ENCODE measurements around the gene PDE4C. TPM values are rescaled to one million over a fixed set of nuclear protein-coding genes. Genes with fewer than 3 reads are reported as not detected.
A peak's percentile ranks its signal among the peaks of the same experiment; 100 is the strongest.

The PDE4C gene
- total RNA-seq, 1 donor from 2014 or later: 1.2 TPM

DNA sequence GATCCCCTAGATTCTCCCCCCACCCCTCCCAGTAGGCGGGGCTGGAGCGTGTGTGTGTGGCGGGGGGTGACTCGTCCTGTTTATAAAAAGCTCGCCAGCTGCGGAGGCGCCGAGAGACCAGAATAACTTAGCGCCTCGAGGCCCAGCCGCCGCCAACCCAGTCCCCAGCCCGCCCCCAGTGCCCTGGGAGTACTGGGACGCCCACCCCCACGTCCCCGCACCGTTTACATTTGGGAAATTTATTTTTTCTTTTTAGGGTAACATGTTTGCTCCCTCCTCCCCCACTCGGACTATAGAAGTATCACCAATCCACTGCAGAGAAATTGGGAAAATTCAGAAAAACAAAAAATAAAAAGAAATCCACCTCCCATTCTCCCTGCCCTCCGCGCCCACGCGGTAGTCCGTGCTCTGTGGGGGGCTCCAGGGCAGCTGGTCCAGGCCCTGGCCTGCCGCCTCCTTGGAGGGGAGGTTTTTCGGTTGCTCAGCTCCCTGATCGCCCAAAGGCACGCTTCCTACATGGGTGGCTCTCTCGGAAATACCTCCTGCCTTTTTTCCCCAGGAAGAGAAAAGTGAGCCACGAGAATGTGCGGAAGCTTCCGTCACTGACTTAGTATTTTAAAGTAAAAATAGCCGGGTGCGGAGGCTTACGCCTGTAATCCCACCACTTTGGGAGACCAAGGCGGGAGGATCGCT lies 20.9 kb downstream of the PDE4C start:
- peak; percentile 91 for DNase-seq
- ATAC-seq: peak; percentile 63
- intact Hi-C loops (cut with micrococcal nuclease): loop anchor here (10.0 kb wide), 1 partner anchor 119 kb away; the partner anchor contains the start of gene LSM4

DNA sequence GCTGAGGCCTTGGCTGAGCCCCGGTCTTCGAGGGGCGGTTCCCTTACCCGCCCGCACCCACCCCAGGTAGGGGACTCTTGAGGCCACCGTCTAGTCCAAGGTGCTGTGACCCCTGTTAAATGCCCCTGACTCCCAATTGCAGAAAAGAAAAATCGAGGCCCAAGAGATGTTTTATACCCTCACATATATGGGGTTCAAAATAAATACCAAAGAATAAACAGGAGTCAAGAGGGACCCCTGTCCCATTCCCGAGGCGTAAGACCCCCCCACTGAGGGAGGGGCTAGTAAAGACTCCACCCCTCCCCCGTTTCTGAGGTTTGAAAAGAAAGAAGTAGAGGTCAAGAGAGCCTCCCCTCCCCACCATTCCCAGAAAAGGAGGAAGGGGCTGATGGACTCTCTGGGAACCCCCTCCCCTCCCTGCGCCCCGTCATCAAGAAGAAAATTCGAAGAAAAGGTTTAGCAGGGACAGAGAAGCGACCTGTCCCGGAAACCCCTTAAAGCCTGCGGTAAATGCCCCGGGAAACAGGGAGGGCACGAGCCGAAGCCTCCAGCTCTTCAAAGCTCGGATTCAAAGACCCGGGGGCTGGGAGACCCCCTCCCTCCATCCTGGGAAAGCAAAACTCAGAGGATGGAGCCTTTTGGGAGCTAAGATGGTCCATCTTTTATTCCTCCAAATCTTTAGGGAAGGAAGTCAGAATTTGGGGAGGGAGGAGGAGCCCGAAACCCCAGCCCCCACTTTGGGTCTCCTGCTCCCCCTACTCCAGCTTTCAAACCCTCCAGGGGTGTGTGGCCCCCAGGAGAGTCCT lies 21.6 kb downstream of the PDE4C start:
- ATAC-seq (peak; percentile 44), DNase-seq (no peak)
- intact Hi-C loops (cut with micrococcal nuclease): loop anchor here (10.0 kb wide), 1 partner anchor 120 kb away; the partner anchor contains the start of gene LSM4

DNA sequence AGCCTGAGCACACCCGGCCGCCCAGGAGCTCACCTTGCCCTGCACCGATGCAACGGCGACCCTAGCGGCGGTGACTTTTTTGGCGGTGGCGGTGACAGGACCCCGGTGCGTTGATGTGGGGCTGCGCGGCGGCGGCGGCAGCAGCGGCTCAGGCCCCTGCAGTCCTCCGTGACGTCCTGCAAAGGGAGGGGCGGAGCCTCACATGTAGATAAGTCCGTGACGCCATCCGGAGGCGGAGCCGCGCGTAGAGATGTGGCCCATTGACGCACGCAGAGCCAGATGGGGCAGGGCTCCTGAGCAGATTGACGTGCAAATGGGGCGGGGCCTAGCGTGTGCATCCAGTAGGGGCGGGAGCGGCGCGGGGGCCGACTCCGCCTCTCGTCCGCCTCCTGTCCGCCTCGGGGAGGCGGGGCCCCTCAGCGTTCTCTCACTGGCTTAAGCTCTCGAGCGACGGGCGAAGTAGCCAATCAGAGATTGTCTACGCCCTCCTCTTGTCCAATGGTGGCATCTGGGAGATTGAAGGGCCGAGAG lies 22.3 kb downstream of the PDE4C start, which contains the start of gene RAB3A:
TSS of gene RAB3A (minus strand) at position 180 of the 531 bp plus-strand sequence. CDS start 1,302 bp downstream, outside the sequence.
- DNase-seq: peak; percentile 100
- intact Hi-C loops (cut with micrococcal nuclease): loop anchor here (10.0 kb wide), 1 partner anchor 121 kb away; the partner anchor contains the start of gene LSM4
- peak; percentile 91 for ATAC-seq

DNA sequence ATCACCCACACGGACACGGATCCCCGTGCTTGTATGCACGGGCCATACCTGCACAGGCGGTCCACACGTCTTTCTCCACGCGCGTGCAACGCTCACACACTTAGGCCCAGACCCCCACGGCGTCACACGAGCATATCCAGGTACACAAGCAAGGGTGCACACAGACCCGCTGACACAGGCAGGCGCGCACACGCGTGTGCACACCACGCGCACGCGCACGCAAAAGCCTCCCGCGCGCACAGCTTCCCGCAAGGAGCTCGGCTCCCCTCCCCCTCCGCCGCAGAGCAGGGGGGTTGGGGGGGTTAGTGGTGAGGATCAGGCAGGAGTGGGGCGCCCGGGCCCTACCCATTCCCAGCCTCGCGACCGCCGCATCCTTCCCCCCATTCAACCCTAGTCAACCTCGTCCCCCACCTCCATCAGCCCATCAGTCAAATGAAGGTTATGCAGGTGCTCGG lies 22.8 kb downstream of the PDE4C start:
- ATAC-seq (peak; percentile 1), DNase-seq (peak; percentile 75)
- intact Hi-C loops (cut with micrococcal nuclease): loop anchor here (10.0 kb wide), 1 partner anchor 121 kb away; the partner anchor contains the start of gene LSM4

DNA sequence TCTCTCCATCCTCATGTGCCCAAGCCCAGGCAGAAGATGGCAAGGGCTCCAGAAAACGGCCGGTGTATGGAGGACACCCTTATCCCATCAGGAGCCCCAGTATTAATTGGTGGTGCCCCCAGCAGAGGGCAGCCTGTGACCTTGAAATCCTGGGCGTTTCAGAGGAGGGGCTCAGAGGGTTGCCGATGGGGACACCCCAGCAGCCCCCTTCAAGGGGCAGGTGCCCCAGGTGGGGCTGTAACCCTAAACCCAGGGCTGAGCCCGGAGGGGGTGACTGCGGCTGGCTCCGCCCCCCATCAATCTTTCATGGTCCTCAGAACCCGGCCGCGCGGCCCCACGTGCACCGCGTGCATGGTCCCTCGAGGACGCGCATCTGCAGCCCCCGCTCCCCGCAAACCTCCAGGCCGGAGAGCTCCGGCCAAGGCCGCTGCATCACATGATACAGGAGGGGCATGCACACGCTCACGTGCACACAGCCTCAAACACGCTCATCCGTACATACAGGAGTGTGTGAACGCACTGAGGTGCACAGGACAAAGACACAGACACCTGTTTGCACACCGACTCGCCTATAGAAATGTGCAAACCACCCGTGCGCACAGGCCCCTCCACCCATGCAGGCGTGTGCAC lies 23.3 kb downstream of the PDE4C start:
- DNase-seq (peak; percentile 62), ATAC-seq (no peak)
- intact Hi-C loops (cut with micrococcal nuclease): loop anchor here (10.0 kb wide), 1 partner anchor 122 kb away; the partner anchor contains the start of gene LSM4

DNA sequence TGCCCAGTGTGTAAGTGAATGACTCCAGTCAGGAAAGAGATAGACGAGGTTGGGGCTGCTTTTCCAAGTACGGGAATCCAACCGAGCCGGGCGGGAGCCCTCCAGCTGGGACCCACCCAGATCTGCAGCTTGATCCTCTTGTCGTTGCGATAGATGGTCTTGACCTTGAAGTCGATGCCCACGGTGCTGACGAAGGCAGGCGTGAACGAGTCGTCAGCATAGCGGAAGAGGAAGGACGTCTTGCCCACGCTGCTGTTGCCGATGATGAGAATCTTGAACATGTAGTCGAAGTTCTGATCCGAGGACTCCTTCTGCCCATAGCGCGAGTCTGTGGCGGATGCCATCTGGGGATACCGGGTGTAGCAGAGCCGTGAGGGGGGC lies 23.9 kb downstream of the PDE4C start:
- DNase-seq (no peak), ATAC-seq (no peak)
- intact Hi-C loops (cut with micrococcal nuclease): loop anchor here (10.0 kb wide), 1 partner anchor 122 kb away; the partner anchor contains the start of gene LSM4

DNA sequence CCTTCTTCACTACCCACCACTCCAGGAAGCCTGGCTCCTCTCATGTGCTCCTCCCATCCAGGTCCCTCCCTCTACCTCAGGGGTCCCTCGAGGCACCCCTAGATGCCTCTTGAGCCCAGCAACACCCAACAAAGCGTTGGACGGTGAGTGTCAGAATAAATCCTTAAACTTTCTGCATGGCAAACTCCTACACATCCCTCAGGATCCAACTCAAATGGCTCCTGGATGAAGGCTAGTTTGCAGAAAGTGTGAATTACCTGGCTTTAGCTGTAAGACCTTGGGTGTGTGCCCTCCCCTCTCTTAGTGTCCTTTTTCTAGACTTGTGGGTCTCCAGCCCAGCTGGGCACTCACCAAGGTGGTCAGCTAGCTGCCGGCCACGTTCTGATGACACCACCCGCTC lies 27.9 kb downstream of the PDE4C start:
- DNase-seq (no peak), ATAC-seq (no peak)
- intact Hi-C loops (cut with micrococcal nuclease): no loop called here

DNA sequence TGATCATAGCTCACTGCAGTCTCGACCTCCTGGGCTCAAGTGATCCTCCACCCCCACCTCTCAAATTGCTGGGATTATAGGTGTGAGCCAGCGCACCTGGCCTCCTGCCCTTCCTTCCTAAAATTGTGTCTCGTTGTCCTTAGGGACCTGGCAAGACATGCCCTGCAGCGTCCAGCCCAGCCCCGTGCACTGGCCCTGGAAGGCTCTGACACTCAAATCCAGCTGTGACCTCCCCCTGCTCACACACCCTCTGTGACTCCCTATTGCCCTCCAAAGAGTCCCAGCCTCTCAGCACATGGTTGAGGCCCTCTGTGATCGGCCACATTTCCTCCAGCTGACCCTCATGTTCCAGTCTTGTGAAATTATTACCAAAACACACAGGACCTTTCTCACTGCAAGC lies 28.3 kb downstream of the PDE4C start:
- DNase-seq (no peak), ATAC-seq (no peak)
- intact Hi-C loops (cut with micrococcal nuclease): no loop called here

DNA sequence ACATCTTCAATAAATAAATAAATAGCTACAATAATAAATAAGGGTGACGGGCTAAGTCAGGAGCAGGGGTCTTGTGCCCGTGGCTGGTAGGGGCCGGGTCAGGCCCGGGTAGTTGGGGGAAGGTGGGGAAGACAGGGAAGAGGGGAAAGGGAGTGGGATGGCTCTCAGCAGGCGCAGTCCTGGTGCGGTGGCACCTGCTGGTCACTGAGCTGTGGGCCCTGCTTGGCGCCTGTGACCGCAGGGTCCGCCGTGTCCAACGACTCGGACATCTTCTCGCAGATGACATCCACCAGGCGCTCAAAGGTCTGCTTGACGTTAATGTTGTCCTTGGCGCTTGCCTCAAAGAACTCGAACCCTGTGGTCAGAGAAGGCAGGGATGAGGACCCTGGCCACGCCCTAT lies 28.9 kb downstream of the PDE4C start:
- DNase-seq (no peak), ATAC-seq (no peak)
- intact Hi-C loops (cut with micrococcal nuclease): no loop called here

DNA sequence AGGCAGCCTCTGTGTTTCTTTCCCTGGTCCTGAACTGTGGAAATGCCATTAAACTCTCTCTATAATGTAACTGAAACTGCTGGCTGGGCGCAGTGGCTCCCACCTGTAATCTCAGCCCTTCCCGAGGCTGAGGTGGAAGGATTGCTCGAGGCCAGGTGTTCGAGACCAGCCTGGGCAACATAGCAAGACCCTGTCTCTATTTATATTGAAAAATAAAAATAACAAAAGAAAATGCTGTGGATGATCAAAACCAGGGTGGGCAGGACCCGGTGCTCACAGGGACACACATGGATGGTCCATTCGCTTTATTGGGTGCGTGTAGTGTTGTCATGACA lies 29.8 kb downstream of the PDE4C start:
- DNase-seq (no peak), ATAC-seq (no peak)
- intact Hi-C loops (cut with micrococcal nuclease): no loop called here

DNA sequence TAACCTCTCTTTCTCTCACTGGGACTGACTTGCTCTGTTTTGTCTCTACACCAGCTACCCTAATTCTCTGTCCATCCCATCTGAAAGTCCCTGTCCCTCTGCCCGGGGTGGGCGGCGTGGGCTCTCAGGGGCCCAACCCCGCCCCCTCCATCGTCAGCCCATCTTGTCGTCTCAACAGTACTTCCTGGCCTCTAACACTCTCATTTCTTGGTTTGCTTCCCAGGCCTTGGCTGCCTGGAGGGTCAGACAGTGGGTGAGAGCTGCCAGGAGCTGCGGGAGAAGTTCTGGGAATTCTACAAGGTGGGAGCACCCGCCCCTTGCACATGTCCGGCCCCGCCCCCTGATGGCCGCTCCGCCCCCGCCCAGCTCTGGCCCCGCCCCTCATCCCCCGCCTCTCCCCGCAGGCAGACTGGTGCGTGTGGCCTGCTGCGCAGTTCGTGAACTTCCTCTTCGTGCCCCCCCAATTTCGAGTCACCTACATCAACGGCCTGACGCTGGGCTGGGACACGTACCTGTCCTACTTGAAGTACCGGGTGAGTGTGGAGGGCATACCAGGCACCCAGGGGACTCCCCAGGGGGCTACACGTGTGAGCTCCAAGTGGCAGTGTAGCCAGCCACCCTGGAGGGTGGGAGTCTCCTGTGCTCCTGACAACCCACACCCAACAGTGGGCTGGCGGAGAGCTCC lies 31.5 kb downstream of the PDE4C start:
- ATAC-seq: no peak
- intact Hi-C loops (cut with micrococcal nuclease): no loop called here
- peak; percentile 42 for DNase-seq

DNA sequence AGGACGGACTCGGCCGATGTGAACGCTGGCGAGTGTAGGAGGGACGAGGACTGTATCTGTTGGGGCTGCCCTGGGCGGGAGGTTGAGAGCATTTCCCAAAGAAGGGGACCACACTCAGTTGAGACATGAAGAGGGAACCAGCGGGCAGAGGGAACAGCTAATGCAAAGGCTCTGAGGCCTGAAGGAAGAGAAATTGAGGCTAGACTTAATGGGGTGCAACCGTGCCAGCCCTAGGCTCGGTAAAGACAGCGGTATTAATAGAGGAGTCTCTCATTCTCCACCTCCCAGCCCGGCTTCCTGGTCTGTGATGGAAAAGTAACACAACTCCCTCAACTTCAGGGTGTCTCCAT lies 32.1 kb downstream of the PDE4C start:
- intact Hi-C loops (cut with micrococcal nuclease): no loop called here
- DNase-seq (no peak), ATAC-seq (no peak)

DNA sequence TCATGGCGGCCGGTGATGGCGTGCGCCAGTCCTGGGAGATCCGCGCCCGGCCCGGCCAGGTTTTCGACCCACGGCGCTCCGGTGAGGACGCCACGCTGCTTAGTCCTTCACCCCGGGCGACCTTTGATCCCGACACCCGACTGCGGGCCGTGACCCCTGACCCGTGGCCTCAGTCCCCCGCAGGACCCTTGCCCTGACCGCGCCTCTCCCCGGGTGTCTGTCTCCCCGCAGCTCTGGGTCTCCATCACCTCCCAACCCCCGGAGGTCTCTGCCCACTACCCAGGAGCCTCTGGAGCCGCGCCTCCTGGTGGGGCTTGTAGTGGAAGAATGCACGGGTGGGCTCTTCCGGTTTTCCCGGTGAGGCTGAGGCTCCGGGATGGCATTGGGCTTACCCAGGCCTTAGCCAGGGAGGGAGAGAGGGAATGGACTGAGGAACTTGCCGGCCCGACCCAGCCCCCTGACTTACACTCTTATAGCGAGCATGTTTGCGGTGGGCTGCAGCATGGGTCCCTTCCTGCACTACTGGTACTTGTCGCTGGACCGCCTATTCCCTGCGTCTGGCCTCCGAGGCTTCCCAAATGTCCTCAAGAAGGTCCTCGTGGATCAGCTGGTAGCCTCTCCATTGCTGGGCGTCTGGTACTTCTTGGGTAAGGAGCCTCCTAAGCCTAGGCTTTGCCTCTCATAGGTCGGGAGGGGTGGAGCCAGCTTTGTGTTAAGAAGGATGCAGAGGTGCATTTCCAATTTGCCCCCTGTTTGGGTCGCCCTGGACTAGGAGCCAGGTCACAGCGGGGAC lies 32.7 kb downstream of the PDE4C start:
- ATAC-seq (peak; percentile 0), DNase-seq (no peak)
- intact Hi-C loops (cut with micrococcal nuclease): no loop called here

DNA sequence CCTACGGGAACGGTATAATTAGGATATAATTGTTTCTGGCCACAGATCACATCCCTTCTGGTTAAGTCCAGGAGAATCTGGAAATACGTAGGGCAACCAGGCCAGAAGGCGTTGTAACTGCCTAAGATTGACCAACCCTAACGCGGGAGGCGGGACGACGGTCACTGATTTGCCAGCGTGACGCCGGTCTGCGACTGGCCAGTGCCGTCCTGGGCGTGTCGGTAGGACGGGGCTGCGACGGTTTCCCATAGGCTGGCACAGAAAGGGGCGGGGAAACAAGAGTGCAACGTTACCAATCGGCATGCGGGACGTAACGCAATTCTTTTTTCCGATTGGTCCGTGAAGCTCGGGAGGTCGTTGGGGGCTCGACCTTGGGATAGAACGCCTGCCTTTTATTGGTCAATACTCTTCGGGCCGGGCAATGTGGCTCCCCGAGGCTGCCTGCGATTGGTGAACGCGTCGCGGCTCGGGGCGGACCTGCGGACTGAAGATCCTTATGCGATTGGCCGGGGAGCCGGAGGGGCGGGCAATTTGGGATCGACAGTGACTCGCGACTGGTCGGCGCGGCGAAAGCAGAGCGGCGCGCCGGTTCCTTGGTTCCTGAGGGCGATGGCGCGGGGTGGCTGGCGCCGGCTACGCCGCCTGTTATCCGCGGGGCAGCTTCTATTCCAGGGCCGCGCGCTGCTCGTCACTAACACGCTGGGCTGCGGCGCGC lies 33.4 kb downstream of the PDE4C start, which contains the start of gene MPV17L2:
TSS of gene MPV17L2 (plus strand) at position 546 of the 715 bp plus-strand sequence. CDS start at position 610, 64 bp downstream.
- ATAC-seq (peak; percentile 94), DNase-seq (peak; percentile 100)
- intact Hi-C loops (cut with micrococcal nuclease): no loop called here

DNA sequence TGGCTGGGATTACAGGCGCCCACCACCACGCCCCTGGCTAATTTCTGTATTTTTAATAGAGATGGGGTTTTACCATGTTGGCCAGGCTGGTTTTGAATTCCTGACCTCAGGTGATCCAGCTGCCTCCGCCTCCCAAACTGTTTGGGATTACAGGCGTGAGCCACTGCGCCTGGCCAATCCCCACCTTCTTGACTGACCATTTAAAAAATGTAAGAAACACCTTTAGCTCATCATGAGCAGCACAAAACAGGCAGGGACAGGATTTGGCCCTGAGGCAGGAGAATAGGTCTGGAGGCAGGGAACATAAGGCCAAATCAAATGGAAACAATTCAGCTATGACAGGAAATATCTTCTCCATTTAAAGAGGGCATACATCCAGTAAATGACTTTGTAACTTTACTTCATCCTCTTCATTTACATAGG lies 34.6 kb downstream of the PDE4C start:
- intact Hi-C loops (cut with micrococcal nuclease): no loop called here
- no peak for ATAC-seq
- no peak for DNase-seq

DNA sequence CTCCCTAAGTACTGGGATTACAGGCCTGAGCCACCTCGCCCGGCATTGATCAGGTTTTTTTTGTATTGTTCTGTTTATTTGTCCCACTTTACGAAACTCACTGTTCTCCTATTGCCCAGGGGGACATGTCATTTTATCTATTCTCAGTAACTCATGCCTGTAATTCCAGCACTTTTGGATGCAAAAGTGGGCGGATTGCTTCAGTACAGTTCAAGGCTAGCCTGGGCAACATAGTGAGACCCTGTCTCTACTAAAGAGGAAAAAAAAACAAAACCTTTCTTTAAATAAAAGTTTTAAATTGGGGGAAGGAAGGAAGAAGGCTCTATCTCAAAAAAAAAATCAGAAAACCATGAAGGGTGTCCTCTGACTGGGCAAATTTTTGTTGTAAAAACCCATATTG lies 36.0 kb downstream of the PDE4C start:
- intact Hi-C loops (cut with micrococcal nuclease): no loop called here
- ATAC-seq (no peak), DNase-seq (no peak)

DNA sequence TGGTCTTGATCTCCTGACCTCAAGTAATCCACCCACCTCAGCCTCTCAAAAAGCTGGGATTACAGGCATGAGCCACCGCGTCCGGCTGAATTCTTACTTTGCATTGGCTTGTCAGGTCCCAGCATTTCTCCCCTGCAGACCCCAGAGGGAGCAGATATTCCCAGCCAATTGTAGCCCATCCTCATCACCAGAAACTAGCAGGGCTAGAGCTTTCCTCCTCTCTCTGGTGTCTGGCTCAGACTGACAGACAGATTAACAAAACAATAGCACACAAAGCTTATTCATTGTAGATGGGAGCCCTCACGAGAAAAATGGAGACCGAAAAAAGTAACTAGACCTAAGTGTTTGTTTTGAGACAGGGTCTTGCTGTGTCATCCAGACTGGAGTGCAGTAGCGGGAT lies 40.7 kb downstream of the PDE4C start:
- no peak for ATAC-seq
- no peak for DNase-seq
- intact Hi-C loops (cut with micrococcal nuclease): no loop called here

Measured in left ventricle myocardium superior (tissue), 1 donor.